Measurements from ENCODE around the gene SNRPB2.

SNRPB2 gene

GRCh38 chr20:16692442-16692841, 37.4 kb upstream of the SNRPB2 start:
- no peak overlapping the region for H3K4me3 ChIP-seq (ENCODE audit: low read depth, low read length)
- DNase-seq (ENCODE audit: low read depth, low spot score) = no peak
- POLR2A ChIA-PET = no interaction called here
- no peak for TF ChIP-seq CTCF (IDR thresholded peaks at IDR 0.05; ENCODE audit: insufficient read depth, low read length, missing control alignments)
- CTCF ChIA-PET = no interaction called here

GRCh38 chr20:16693278-16693677, 36.5 kb upstream of the SNRPB2 start:
- POLR2A ChIA-PET = no interaction called here
- CTCF ChIA-PET = no interaction called here
- no peak for DNase-seq (ENCODE audit: low read depth, low spot score)
- H3K4me3 ChIP-seq (ENCODE audit: low read depth, low read length) = no peak overlapping the region
- TF ChIP-seq CTCF (IDR thresholded peaks at IDR 0.05; ENCODE audit: insufficient read depth, low read length, missing control alignments) = no peak

- TF ChIP-seq CTCF (IDR thresholded peaks at IDR 0.05; ENCODE audit: insufficient read depth, low read length, missing control alignments) = no peak
- ChIA-PET CTCF (no interaction called here), POLR2A (no interaction called here)
- H3K4me3 ChIP-seq (ENCODE audit: low read depth, low read length) = no peak overlapping the region
- DNase-seq (ENCODE audit: low read depth, low spot score) = no peak
Measured at GRCh38 chr20:16694161-16694560, 35.7 kb upstream of the SNRPB2 start.

- ChIA-PET POLR2A (no interaction called here), CTCF (no interaction called here)
- DNase-seq (ENCODE audit: low read depth, low spot score) = no peak
- no peak for TF ChIP-seq CTCF (IDR thresholded peaks at IDR 0.05; ENCODE audit: insufficient read depth, low read length, missing control alignments)
- H3K4me3 ChIP-seq (ENCODE audit: low read depth, low read length) = no peak overlapping the region
Measured at GRCh38 chr20:16695628-16696027, 34.2 kb upstream of the SNRPB2 start.

GRCh38 chr20:16699293-16699692, 30.5 kb upstream of the SNRPB2 start:
- no peak for DNase-seq (ENCODE audit: low read depth, low spot score)
- no peak for TF ChIP-seq CTCF (IDR thresholded peaks at IDR 0.05; ENCODE audit: insufficient read depth, low read length, missing control alignments)
- ChIA-PET CTCF (no interaction called here), POLR2A (no interaction called here)
- H3K4me3 ChIP-seq (ENCODE audit: low read depth, low read length) = no peak overlapping the region

GRCh38 chr20:16701296-16701695, 28.5 kb upstream of the SNRPB2 start:
- POLR2A ChIA-PET = no interaction called here
- no peak overlapping the region for H3K4me3 ChIP-seq (ENCODE audit: low read depth, low read length)
- no peak for DNase-seq (ENCODE audit: low read depth, low spot score)
- TF ChIP-seq CTCF (IDR thresholded peaks at IDR 0.05; ENCODE audit: insufficient read depth, low read length, missing control alignments) = peak; percentile 36
- CTCF ChIA-PET = interaction anchor here (0.7 kb wide), 1 partner anchor 28 kb away, joined by 3 read pairs; the partner anchor contains the start of gene SNRPB2
